ENCODE measurements around the gene TNIK.
A peak's percentile ranks its signal among the peaks of the same experiment; 100 is the strongest.

The TNIK gene

GRCh38 chr3:171459942-171460724, at the start of gene TNIK:
TSS of gene TNIK (minus strand) at chr3:171460405. CDS start at chr3:171460063, 342 bp downstream.
- DNase-seq (ENCODE audit: low read depth), result peak; percentile 95
- peak within 1 kb of the TSS; percentile 84 for H3K4me3 ChIP-seq (ENCODE audit: low read depth, low read length)

GRCh38 chr3:171508676-171509075, 48.5 kb upstream of the TNIK start:
- DNase-seq (ENCODE audit: low read depth), result no peak
- no peak overlapping the region for H3K4me3 ChIP-seq (ENCODE audit: low read depth, low read length)
- TF ChIP-seq CTCF (conservative IDR thresholded peaks at IDR 0.05; ENCODE audit: low read depth, low read length), result no peak

More at GRCh38 chr3:171459942-171460724, at the start of gene TNIK:
- TF ChIP-seq CTCF (conservative IDR thresholded peaks at IDR 0.05; ENCODE audit: low read depth, low read length), result peak; percentile 38

GRCh38 chr3:171508206-171508605, 48.0 kb upstream of the TNIK start:
- DNase-seq (ENCODE audit: low read depth), result peak; percentile 53
- no peak overlapping the region for H3K4me3 ChIP-seq (ENCODE audit: low read depth, low read length)

GRCh38 chr3:171506743-171507319, 46.6 kb upstream of the TNIK start:
- DNase-seq (ENCODE audit: low read depth), result peak; percentile 56

More at GRCh38 chr3:171508206-171508605, 48.0 kb upstream of the TNIK start:
- peak; percentile 12 for TF ChIP-seq CTCF (conservative IDR thresholded peaks at IDR 0.05; ENCODE audit: low read depth, low read length)

GRCh38 chr3:171505822-171506333, 45.7 kb upstream of the TNIK start:
- no peak for DNase-seq (ENCODE audit: low read depth)
- no peak for TF ChIP-seq CTCF (conservative IDR thresholded peaks at IDR 0.05; ENCODE audit: low read depth, low read length)
- H3K4me3 ChIP-seq (ENCODE audit: low read depth, low read length), result no peak overlapping the region

More at GRCh38 chr3:171506743-171507319, 46.6 kb upstream of the TNIK start:
- no peak overlapping the region for H3K4me3 ChIP-seq (ENCODE audit: low read depth, low read length)
- TF ChIP-seq CTCF (conservative IDR thresholded peaks at IDR 0.05; ENCODE audit: low read depth, low read length), result no peak

- no peak overlapping the region for H3K4me3 ChIP-seq (ENCODE audit: low read depth, low read length)
- TF ChIP-seq CTCF (conservative IDR thresholded peaks at IDR 0.05; ENCODE audit: low read depth, low read length), result no peak
These were observed 44.2 kb upstream of the TNIK start for GRCh38 chr3:171504376-171504775.

More at GRCh38 chr3:171504376-171504775, 44.2 kb upstream of the TNIK start:
- no peak for DNase-seq (ENCODE audit: low read depth)

Measured in choroid plexus epithelial cell (primary cell).